Skeletal muscle tissue (tissue), 4 donors: ENCODE results near the gene ITIH5. TPM values are rescaled to one million over a fixed set of nuclear protein-coding genes. Genes with fewer than 3 reads are reported as not detected.
"Not testable (repeated sequence)": the region's sequence is repeated elsewhere in the genome, so short reads cannot be mapped to it uniquely, and the experiment has no call there.

Source experiments
- H3K27ac ChIP-seq: one replicate; pipeline ENCODE4 v1.7.0; 2013; ENCODE audit warnings: mild to moderate bottlenecking, low read depth, low read length, inconsistent platforms
- H3K27me3 ChIP-seq, 3 donors: one replicate each; pipeline ENCODE4 v1.7.0; 2013; ENCODE audit warnings: low read length in 3 of 3; ENCODE audit not compliant: control insufficient read depth in 3 of 3, insufficient read depth in 3 of 3
- H3K36me3 ChIP-seq, 3 donors: one replicate each; pipeline ENCODE4 v1.7.0; 2013; ENCODE audit warnings: low read length in 3 of 3; ENCODE audit not compliant: control insufficient read depth in 3 of 3, insufficient read depth in 3 of 3
- H3K4me1 ChIP-seq, 3 donors: one replicate each; pipeline ENCODE4 v1.7.0; 2013; ENCODE audit warnings: low read length in 3 of 3, mild to moderate bottlenecking in 3 of 3; ENCODE audit not compliant: control insufficient read depth in 3 of 3, insufficient read depth in 3 of 3
- H3K4me3 ChIP-seq, 3 donors: one replicate each; pipeline ENCODE4 v1.7.0; 2013; ENCODE audit warnings: low read length in 3 of 3
- H3K9ac ChIP-seq, 3 donors: one replicate each; pipeline ENCODE4 v1.7.0; 2013; ENCODE audit warnings: low read length in 3 of 3, mild to moderate bottlenecking in 3 of 3, moderate library complexity in 2 of 3, low read depth in 1 of 3
- H3K9me3 ChIP-seq, 3 donors: one replicate each; pipeline ENCODE4 v1.7.0; 2013; ENCODE audit warnings: low read length in 3 of 3; ENCODE audit not compliant: control insufficient read depth in 3 of 3
- total RNA-seq: library from RNA; depleted of rRNA; stranded (reverse); fragments of >200 nt; gene quantifications from one replicate; pipeline ENCODE4 v1.2.3, GENCODE V29; 2014
- donor health status: Osteomylitis.

ITIH5 gene
- total RNA-seq, 1 donor from 2014 or later, result 37.1 TPM

DNA sequence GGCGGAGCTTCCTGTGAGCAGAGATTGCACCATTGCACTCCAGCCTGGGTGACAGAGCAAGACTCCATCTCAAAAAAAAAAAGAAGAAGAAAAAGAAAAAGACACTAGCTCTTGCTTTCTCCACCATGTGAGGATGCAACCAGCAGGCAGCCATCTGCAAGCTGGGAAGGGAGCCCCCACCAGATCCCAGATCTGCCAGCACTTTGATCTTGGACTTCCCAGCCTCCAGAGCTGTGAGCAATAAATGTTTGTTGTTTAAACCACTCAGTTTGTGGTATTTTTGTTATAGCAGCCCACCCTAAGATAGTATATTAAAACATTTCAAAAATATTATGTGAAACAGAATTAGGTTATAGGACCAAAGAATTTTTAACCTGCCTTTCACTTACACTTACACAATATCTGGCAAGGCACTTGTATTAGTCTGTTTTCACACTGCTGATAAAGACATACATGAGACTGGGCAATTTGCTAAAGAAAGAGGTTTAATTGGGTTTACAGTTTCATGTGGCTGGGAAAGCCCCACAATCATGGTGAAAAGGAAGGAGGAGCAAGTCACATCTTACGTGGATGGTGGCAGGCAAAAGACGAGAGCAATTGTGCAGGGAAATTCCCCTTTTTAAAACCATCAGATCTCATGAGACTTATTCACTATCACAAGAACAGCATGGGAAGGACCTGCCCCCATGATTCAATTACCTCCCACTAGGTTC is 24.3 kb upstream of the ITIH5 start:
- H3K4me1 ChIP-seq, H3K9ac ChIP-seq, H3K36me3 ChIP-seq, H3K27me3 ChIP-seq, H3K9me3 ChIP-seq, H3K4me3 ChIP-seq, H3K27ac ChIP-seq: not testable (repeated sequence)

DNA sequence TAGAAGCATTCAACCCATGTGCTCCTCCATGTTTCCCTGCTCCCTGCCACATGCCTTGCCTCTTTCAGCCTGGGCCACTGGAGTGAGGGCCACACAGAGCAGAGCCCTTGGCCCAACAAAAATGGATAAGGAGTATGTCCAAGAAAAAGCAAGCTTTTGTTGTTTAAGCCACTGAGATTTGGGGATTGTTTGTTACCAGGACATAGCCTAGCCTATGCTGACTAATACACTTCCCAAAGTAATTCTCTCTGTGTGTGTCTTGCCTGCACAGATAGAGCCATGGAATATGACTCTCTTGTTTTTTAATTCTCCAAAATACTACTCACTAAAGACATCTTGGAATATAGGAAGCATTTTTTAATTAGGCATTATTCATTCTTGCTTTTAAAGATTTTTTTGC is 22.8 kb upstream of the ITIH5 start:
- Histone ChIP-seq H3K4me1 (no peaks in the 10 kb centered on the region), H3K9ac (no peak overlapping the region), H3K36me3 (no peaks in the 10 kb centered on the region), H3K27ac (no peak overlapping the region), H3K9me3 (peaks cover 0 to 10% (median under 1%) of the 10 kb centered on the region in 3 donors), H3K4me3 (no peak overlapping the region), H3K27me3 (no peaks in the 10 kb centered on the region)

DNA sequence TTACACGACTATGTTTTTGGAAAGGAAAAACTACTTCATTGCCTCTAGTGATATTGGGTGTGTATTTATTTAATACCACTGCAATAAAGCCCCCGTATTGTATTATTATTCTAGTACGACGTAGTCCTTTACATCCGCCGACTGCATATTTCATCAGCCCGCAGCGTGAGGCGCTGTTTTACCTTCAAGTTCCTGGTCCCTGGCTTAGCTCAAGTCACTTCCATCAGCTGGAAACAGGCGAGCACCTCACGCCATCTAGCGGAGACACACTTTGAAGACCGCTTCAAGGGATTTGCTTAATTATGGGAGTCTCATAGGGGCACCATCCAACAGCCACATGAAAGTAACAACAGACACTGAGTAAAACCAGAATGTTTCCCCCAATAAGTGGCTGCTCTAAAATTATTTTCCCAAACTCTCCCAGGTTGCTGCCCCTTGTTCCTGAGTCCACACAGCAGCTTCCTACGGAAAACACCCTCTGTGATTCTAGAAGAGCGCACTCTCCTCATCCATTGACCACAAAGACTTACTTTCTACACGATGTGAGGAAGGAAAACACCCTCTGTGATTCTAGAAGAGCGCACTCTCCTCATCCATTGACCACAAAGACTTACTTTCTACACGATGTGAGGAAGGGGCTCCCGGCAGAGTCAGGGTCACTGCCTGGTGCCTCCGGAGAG is 20.6 kb upstream of the ITIH5 start:
- Histone ChIP-seq H3K9me3 (peaks cover 0 to 10% (median 2%) of the 10 kb centered on the region in 3 donors), H3K36me3 (no peaks in the 10 kb centered on the region), H3K4me3 (no peak overlapping the region), H3K4me1 (no peaks in the 10 kb centered on the region), H3K27ac (no peak overlapping the region), H3K9ac (no peak overlapping the region), H3K27me3 (no peaks in the 10 kb centered on the region)

DNA sequence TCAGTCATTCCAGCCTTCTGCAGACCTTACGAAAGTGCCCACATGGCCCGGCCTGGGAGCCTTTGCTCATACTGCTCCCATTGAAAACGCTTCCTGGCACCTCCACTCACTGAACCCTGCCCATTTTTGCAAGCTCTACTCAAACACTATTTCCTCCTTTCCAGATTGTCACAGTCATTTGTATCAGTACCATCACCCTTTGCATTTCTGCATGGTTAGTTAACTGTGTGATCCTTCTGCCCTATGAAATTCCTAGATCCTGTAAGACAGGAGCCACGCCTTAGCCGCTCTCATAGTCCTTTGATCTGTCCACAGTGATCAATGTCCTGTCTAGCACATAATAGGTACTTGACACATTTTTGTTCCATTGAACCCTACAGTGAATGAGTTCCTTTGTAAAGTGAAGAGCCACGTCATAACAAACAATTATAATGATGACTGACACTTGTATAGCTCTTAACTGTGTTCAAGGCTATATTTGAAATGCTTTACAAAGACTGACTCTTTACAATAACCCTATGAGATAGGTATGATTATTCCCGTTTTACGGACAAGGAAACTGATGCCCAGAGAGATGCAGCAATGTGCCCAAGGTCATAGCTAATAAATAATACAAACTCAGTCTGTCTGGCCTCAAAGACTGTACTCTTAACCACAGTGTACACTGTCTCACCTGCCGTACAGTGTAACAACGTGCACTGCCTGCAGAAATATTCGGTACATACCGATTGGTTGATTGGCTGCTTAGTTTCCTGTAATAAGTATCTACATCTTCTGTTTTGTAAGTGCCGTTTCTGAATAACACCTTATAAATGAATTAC is 19.8 kb upstream of the ITIH5 start:
- Histone ChIP-seq H3K9me3 (peaks cover 0 to 6% (median 2%) of the 10 kb centered on the region in 3 donors), H3K27me3 (no peaks in the 10 kb centered on the region), H3K4me3 (no peak overlapping the region), H3K9ac (no peak overlapping the region), H3K36me3 (no peaks in the 10 kb centered on the region), H3K27ac (no peak overlapping the region), H3K4me1 (no peaks in the 10 kb centered on the region)

DNA sequence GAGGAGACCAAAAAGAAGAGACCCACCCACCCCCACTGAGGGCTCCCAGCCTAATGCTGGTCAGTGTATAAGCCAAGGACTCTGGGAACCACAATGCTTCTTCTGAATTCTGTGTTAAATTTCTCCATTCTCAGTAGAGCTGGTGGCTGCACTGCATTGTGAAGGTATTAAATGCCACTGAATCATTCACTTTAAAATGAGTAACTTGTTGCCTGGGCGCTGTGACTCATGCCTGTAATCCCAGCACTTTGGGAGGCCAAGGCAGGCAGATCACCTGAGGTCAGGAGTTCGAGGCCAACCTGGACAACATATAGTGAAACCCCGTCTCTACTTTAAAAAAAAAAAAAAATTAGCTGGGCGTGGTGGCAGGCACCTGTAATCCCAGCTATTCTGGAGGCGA is 13.3 kb upstream of the ITIH5 start:
- not testable (repeated sequence) for H3K27me3 ChIP-seq, H3K9ac ChIP-seq, H3K36me3 ChIP-seq, H3K9me3 ChIP-seq, H3K4me1 ChIP-seq, H3K27ac ChIP-seq, H3K4me3 ChIP-seq

DNA sequence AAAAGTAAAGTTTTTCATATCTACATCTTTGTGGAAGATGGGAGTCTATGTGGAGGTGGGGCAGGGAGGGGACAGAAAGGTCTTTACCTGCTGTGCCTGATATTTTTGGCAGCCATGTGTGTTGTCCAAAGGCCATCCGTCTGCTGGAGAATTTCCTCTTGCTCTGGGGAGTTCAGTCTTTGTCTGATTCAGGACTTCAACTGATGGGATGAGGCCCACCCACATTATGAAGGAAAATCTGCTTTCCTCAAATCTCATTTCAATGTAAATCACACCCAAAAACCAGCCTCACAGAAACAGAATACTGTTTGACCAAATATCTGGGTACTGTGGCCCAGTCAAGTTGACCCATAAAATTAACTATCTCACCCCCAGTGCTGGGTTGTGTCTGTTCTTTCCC is 12.5 kb upstream of the ITIH5 start:
- Histone ChIP-seq H3K27me3 (peaks cover 0 to 5% (median 3%) of the 10 kb centered on the region in 3 donors), H3K4me1 (no peaks in the 10 kb centered on the region), H3K36me3 (no peaks in the 10 kb centered on the region), H3K27ac (no peak overlapping the region), H3K9me3 (no peaks in the 10 kb centered on the region), H3K4me3 (no peak overlapping the region), H3K9ac (no peak overlapping the region)

DNA sequence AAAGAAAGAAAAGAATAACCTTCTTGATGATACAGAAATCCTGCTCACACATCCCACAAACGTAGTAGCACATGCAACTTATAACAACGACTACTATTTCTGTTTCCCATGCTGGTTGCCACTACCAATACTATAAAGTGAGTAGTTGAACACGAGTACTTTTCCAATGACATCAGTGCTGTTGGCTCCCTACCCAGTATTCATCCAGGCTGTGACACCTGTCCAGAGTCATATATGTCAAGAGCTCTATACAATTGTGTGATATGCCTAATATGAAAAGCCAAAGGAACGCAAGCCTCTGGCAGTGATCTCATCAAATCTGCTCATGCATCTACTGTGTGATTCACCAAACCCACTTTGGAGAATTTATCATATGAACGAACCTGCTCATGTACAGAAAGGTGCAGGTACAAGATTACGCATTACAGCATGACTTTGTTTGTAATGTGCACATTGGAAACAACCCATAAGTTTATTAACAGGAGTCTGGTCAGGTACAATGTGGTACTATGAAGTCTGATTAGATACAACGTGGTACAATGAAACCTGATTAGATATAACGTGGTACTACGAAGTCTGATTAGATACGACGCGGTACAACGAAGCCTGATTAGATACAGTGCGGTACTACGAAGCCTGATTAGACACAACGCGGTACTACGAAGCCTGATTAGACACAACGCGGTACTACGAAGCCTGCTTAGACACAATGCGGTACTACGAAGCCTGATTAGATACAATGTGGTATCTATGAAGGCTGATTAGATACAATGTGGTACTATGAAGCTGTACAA is 5.8 kb upstream of the ITIH5 start:
- Histone ChIP-seq H3K4me1 (peaks cover 0 to 3% (median 3%) of the 10 kb centered on the region in 3 donors), H3K27ac (no peak overlapping the region), H3K27me3 (peaks cover 3 to 22% (median 13%) of the 10 kb centered on the region in 3 donors), H3K4me3 (no peak overlapping the region), H3K9ac (no peak overlapping the region), H3K9me3 (no peaks in the 10 kb centered on the region), H3K36me3 (no peaks in the 10 kb centered on the region)

DNA sequence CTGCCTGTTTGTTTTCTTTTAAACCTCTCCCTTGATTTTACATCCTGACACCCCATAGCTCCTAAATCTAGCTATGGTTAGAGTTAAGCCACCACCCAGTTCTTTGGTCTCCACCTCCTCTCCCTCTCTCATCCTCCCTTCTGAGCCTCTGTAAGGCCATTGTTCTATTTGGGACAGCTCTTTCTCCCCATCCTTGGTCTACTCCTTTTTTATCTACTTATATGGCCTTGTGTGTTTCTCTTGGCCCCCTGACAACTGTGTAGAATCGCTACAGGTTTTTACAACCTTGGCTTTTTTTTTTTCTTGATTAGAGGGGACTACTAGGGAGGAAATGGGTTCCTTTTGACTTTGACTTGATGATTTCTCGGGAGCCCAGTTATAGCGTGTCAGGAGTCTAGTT is 3.4 kb upstream of the ITIH5 start:
- H3K27me3 ChIP-seq, result peaks cover 4 to 31% (median 26%) of the 10 kb centered on the region in 3 donors
- H3K4me3 ChIP-seq, result no peak overlapping the region
- no peaks in the 10 kb centered on the region for H3K36me3 ChIP-seq
- no peak overlapping the region for H3K9ac ChIP-seq
- no peaks in the 10 kb centered on the region for H3K9me3 ChIP-seq
- no peak overlapping the region for H3K27ac ChIP-seq
- H3K4me1 ChIP-seq, result peaks cover 7 to 14% (median 14%) of the 10 kb centered on the region in 3 donors

DNA sequence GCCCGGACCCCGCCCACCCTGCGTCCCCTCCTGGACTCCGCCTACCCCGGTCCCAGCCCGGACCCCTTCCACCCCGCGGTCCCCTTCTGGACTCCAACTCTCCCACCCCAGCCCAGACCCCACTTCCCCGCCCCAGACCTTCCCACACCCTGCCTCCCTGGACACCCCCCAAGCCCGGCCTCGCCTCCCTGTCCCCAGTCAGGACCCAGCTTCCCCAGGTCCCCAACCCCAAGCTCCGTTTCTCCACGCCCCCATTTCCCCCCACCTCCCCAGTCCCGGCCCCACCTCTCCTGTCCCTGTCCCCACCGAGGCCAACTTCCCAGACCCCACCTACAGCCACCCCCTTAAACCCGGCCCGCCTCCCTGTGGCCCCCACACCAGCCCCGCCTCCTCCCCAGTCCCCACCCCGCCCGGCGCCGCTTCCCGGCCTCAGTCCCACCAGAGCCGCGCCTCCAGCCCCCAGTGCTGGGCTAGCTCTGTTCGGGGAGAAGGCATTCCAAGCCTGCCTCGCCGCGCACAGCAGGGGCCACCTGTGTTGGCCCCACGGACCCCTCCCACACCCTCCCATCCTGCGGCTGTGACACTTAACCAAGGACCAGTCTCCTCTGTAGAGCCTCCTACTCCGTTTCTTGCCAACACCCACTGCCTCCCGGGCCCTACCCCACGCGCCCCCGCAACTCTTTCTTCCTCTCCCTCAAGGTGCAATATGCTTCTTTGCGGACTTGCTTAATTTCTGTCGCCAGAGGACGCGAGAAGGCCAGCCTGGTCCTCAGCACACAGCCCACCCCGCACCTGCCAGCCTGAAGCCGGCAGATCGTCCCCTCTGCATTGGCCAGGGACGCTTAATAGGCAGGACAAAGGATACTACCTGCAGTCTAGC is 736 bp upstream of the ITIH5 start:
- Histone ChIP-seq H3K27ac (peak overlapping the region; percentile 33), H3K9ac (no peak overlapping the region), H3K27me3 (peaks cover 10 to 34% (median 30%) of the 10 kb centered on the region in 3 donors), H3K36me3 (no peaks in the 10 kb centered on the region), H3K4me3 (no peak overlapping the region), H3K9me3 (no peaks in the 10 kb centered on the region), H3K4me1 (peaks cover 7 to 14% (median 14%) of the 10 kb centered on the region in 3 donors)
